ENCODE results near the gene CKAP2L.

- TF ChIP-seq POLR2A (IDR thresholded peaks at IDR 0.05; ENCODE audit: low read depth, low read length) (no peak), CTCF (IDR thresholded peaks at IDR 0.05 in 2 of 3, conservative IDR thresholded peaks at IDR 0.05 in 1 of 3; ENCODE audit: control insufficient read depth in 2 of 3, extremely low read depth in 1 of 3, insufficient read depth in 1 of 3, low read depth in 3 of 3, low read length in 3 of 3) (no peak), PML (IDR thresholded peaks at IDR 0.05; ENCODE audit: low read length) (no peak), SIN3A (IDR thresholded peaks at IDR 0.05; ENCODE audit: low read depth, low read length) (no peak), EGR1 (IDR thresholded peaks at IDR 0.05; ENCODE audit: borderline replicate concordance in 1 of 2, low read depth in 2 of 2, low read length in 2 of 2) (no peak)
These were observed 50.9 kb downstream of the CKAP2L start for GRCh38 chr2:112713585-112713925.
